ENCODE data around the gene CAPZB.

The CAPZB gene

GRCh38 chr1:19469004-19469403 is 16.3 kb downstream of the CAPZB start:
- in situ Hi-C loops (cut with HindIII; ENCODE audit: low sequenced_read_pairs), result no loop called here
- no peak overlapping the region for H3K4me3 ChIP-seq (ENCODE audit: low read depth, low read length)

DNA sequence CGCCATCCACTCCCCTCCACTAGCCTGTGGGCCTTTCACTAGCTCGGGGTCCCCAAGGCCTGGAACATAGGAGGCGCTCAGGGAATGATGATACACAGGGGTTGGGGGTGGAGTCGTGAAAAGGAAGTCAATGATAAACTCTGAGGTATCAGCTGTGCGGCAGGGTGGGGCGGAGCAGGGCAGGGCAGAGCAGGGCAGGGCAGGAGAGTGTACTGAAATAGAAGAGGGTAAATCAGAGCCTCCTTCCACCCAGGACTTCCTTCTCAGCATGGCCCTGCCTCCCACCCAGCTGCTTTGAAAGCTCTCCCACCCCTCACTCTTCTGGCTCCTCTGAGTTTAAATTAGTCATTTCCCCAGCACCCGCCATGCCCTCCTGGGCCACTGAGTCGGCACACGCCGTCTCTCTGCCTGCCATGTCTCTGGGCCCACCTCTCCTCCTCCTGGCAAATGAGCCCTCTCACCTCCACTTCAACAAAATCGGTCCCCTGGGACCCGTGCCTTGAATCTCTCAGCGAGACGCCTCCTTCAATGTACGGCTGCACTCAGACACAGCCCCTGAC is 16.9 kb downstream of the CAPZB start:
- DNase-seq (ENCODE audit: low read depth), result no peak
- H3K4me3 ChIP-seq (ENCODE audit: low read depth, low read length), result no peak overlapping the region
- no peak for TF ChIP-seq CTCF (IDR thresholded peaks at IDR 0.05; ENCODE audit: low read depth, low read length, missing control alignments)
- in situ Hi-C loops (cut with HindIII; ENCODE audit: low sequenced_read_pairs), result no loop called here

More at GRCh38 chr1:19469004-19469403, 16.3 kb downstream of the CAPZB start:
- TF ChIP-seq CTCF (IDR thresholded peaks at IDR 0.05; ENCODE audit: low read depth, low read length, missing control alignments), result no peak
- DNase-seq (ENCODE audit: low read depth), result no peak

DNA sequence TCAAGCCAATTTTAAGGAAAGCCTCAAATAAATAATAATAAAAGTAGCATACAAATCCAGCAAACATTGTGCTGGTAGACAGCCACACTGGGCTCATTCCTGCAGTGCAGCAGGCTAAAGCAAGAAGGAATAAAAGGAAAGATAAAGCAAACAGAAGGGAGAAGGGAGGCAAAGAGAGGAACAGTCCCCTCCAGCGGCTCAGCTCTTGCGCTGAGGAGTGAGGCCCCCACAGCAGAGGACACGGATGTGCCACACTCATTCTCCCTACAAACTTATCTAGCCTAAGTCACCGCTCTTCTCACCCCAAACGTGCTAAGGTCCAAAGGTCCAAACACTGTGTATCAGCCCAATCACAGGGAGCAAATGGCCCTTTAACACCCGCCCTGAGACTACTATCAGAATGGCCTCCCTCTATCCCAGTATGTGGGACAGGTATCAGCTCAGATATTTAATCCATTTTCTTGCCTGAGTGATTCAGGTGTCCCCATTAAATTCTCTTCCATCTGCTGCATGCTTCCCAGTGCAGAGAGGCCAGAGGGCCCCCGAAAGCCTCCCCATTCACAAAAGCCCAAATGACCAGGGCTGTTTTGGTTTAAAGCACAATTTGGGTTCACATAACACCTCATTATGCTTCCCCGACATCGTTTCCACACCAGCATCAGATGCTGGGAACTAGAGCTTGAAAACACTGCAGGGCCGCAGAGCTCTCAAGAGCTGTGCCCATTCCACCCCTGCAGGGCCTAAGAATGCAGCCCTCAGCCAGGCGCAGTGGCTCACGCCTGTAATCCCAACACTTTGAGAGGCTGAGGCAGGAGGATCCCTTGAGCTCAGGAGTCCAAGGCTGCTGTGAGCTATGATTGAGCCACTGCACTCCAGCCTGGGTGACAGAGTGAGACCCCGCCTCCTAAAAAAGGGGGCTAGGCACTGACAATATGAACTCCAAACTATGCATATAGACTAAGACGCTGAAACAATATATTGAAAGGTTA is 17.8 kb downstream of the CAPZB start:
- no peak for DNase-seq (ENCODE audit: low read depth)
- H3K4me3 ChIP-seq (ENCODE audit: low read depth, low read length), result no peak overlapping the region
- in situ Hi-C loops (cut with HindIII; ENCODE audit: low sequenced_read_pairs), result no loop called here
- no peak for TF ChIP-seq CTCF (IDR thresholded peaks at IDR 0.05; ENCODE audit: low read depth, low read length, missing control alignments)

DNA sequence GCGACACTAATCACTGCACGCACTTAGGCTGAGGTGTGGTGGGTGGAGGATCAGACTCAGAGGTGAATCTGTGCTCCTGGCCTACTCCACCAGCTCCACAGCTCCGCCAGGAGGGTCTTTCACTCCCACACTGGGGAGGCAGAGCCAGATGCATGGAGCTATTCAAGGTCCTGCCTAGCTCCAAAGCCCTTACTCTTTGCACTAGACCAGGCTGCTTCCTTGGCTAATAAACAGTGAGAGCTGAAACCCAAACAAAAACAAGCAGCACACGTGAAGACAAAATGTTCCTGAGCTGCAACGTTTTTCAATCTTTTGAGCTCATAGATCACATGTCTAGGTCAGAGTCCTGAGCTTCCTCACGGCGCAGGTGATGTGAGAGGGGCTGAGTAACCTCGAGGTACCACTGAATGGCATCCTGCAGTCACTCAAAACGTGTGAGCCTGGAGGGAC is 19.2 kb downstream of the CAPZB start:
- no peak overlapping the region for H3K4me3 ChIP-seq (ENCODE audit: low read depth, low read length)
- DNase-seq (ENCODE audit: low read depth), result no peak
- in situ Hi-C loops (cut with HindIII; ENCODE audit: low sequenced_read_pairs), result no loop called here
- TF ChIP-seq CTCF (IDR thresholded peaks at IDR 0.05; ENCODE audit: low read depth, low read length, missing control alignments), result no peak

DNA sequence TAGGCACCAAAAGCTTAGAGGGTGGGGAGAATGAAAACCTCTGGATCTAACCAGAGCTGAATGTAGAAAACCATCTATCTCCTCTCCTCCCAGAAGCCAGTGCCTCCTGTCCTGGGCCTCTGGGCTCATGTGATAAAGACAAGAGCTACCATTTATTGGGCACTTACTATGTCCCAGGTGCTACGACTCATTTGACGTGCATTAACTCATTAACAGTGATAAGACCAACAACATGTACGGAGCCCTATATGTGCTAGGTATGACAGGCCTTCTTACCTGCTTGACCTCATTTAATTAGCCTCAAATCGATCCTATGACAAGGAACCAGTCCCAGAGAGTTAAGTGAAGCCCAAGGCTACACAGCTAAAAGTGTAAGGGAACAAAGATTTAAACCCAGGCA is 19.7 kb downstream of the CAPZB start:
- in situ Hi-C loops (cut with HindIII; ENCODE audit: low sequenced_read_pairs), result no loop called here
- no peak for DNase-seq (ENCODE audit: low read depth)
- H3K4me3 ChIP-seq (ENCODE audit: low read depth, low read length), result no peak overlapping the region
- no peak for TF ChIP-seq CTCF (IDR thresholded peaks at IDR 0.05; ENCODE audit: low read depth, low read length, missing control alignments)

GRCh38 chr1:19465123-19465522 is 20.2 kb downstream of the CAPZB start:
- in situ Hi-C loops (cut with HindIII; ENCODE audit: low sequenced_read_pairs), result no loop called here
- no peak for DNase-seq (ENCODE audit: low read depth)
- TF ChIP-seq CTCF (IDR thresholded peaks at IDR 0.05; ENCODE audit: low read depth, low read length, missing control alignments), result no peak
- no peak overlapping the region for H3K4me3 ChIP-seq (ENCODE audit: low read depth, low read length)

Measured in astrocyte of the cerebellum (primary cell).